ENCODE data around the gene ROCK2.

Gene ROCK2

GRCh38 chr2:11320698-11321492 lies 23.5 kb downstream of the ROCK2 start:
- no peak overlapping the region for H3K4me2 ChIP-seq (ENCODE audit: low read length)
- peaks cover 12% of the 10 kb centered on the region for H3K79me1 ChIP-seq (ENCODE audit: low read length)
- no peak overlapping the region for H2AK5ac ChIP-seq (ENCODE audit: low read length)
- H3K4ac ChIP-seq (ENCODE audit: low read depth, low read length) = no peak overlapping the region
- WGBS (ENCODE audit: extremely low coverage, insufficient coverage, low lambda C conversion rate) = no CpG with 5 or more reads among the region's 17 CpGs
- H3K79me2 ChIP-seq (ENCODE audit: control insufficient read depth, insufficient read depth, low read length) = peaks cover 31% of the 10 kb centered on the region
- H2BK120ac ChIP-seq (ENCODE audit: low read depth, low read length) = no peak overlapping the region
- peaks cover 2% of the 10 kb centered on the region for H3K4me1 ChIP-seq (ENCODE audit: control insufficient read depth, low read depth, low read length)
- H3K18ac ChIP-seq (ENCODE audit: low read length) = no peak overlapping the region
- H3K36me3 ChIP-seq (ENCODE audit: control insufficient read depth, insufficient read depth, low read length) = no peaks in the 10 kb centered on the region
- no peak overlapping the region for H2BK15ac ChIP-seq (replicated peaks; ENCODE audit: low read depth)
- no peak overlapping the region for H3K9ac ChIP-seq (ENCODE audit: low read length)
- no peak overlapping the region for H3K4me3 ChIP-seq (ENCODE audit: low read length)
- no peak overlapping the region for H4K5ac ChIP-seq (ENCODE audit: low read length)
- H3K27ac ChIP-seq (ENCODE audit: low read depth, low read length) = no peak overlapping the region
- H3K56ac ChIP-seq (ENCODE audit: low read length) = no peak overlapping the region
- H2BK5ac ChIP-seq (ENCODE audit: low read length) = no peak overlapping the region
- no peak overlapping the region for H4K8ac ChIP-seq (ENCODE audit: low read depth, low read length)
- H3K27me3 ChIP-seq (ENCODE audit: insufficient read depth, low read length, poor library complexity) = no peaks in the 10 kb centered on the region
- DNase-seq = peak; percentile 57
- H3K23ac ChIP-seq (ENCODE audit: low read length) = no peak overlapping the region

DNA sequence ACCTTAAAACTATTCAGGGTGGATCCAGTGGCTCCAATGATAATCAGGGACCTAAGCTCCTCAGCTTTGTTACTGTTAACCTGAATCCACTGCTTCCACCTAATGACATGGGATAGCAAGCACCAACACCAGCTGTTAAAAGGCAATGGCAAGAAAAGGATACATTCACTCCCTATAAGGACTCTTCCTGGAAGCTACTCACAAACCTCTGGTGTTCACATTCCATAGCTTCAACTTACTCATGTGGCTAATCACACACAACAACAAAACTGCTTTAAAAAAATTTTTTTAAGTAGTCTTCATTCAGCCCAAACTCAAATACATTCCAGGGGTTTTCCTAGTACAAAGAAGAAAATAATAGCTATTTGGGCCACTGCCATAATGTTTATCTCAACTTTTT lies 24.5 kb downstream of the ROCK2 start:
- no peak overlapping the region for H3K27ac ChIP-seq (ENCODE audit: low read depth, low read length)
- no peak overlapping the region for H2AK5ac ChIP-seq (ENCODE audit: low read length)
- H3K18ac ChIP-seq (ENCODE audit: low read length) = no peak overlapping the region
- H3K56ac ChIP-seq (ENCODE audit: low read length) = no peak overlapping the region
- H3K4me2 ChIP-seq (ENCODE audit: low read length) = no peak overlapping the region
- no peak overlapping the region for H4K5ac ChIP-seq (ENCODE audit: low read length)
- peaks cover 2% of the 10 kb centered on the region for H3K4me1 ChIP-seq (ENCODE audit: control insufficient read depth, low read depth, low read length)
- H3K27me3 ChIP-seq (ENCODE audit: insufficient read depth, low read length, poor library complexity) = no peaks in the 10 kb centered on the region
- H3K4ac ChIP-seq (ENCODE audit: low read depth, low read length) = no peak overlapping the region
- no peak overlapping the region for H3K4me3 ChIP-seq (ENCODE audit: low read length)
- H3K36me3 ChIP-seq (ENCODE audit: control insufficient read depth, insufficient read depth, low read length) = no peaks in the 10 kb centered on the region
- no peak overlapping the region for H2BK15ac ChIP-seq (replicated peaks; ENCODE audit: low read depth)
- no peak overlapping the region for H2BK120ac ChIP-seq (ENCODE audit: low read depth, low read length)
- H3K79me2 ChIP-seq (ENCODE audit: control insufficient read depth, insufficient read depth, low read length) = peaks cover 28% of the 10 kb centered on the region
- peaks cover 12% of the 10 kb centered on the region for H3K79me1 ChIP-seq (ENCODE audit: low read length)
- no peak overlapping the region for H3K9ac ChIP-seq (ENCODE audit: low read length)
- no peak overlapping the region for H4K8ac ChIP-seq (ENCODE audit: low read depth, low read length)
- H2BK5ac ChIP-seq (ENCODE audit: low read length) = no peak overlapping the region
- no peak for DNase-seq
- H3K23ac ChIP-seq (ENCODE audit: low read length) = no peak overlapping the region

- no peak for DNase-seq
- no peak overlapping the region for H3K56ac ChIP-seq (ENCODE audit: low read length)
- no peak overlapping the region for H3K4me3 ChIP-seq (ENCODE audit: low read length)
- no peaks in the 10 kb centered on the region for H3K36me3 ChIP-seq (ENCODE audit: control insufficient read depth, insufficient read depth, low read length)
- H4K5ac ChIP-seq (ENCODE audit: low read length) = no peak overlapping the region
- no peak overlapping the region for H3K27ac ChIP-seq (ENCODE audit: low read depth, low read length)
- H2BK120ac ChIP-seq (ENCODE audit: low read depth, low read length) = no peak overlapping the region
- H3K9ac ChIP-seq (ENCODE audit: low read length) = no peak overlapping the region
- no peak overlapping the region for H2BK5ac ChIP-seq (ENCODE audit: low read length)
- no peak overlapping the region for H4K8ac ChIP-seq (ENCODE audit: low read depth, low read length)
- peaks cover 4% of the 10 kb centered on the region for H3K79me1 ChIP-seq (ENCODE audit: low read length)
- peaks cover 3% of the 10 kb centered on the region for H3K4me1 ChIP-seq (ENCODE audit: control insufficient read depth, low read depth, low read length)
- H3K4ac ChIP-seq (ENCODE audit: low read depth, low read length) = no peak overlapping the region
- no peak overlapping the region for H3K18ac ChIP-seq (ENCODE audit: low read length)
- H3K27me3 ChIP-seq (ENCODE audit: insufficient read depth, low read length, poor library complexity) = no peaks in the 10 kb centered on the region
- no peak overlapping the region for H3K4me2 ChIP-seq (ENCODE audit: low read length)
- no peak overlapping the region for H2BK15ac ChIP-seq (replicated peaks; ENCODE audit: low read depth)
- H3K79me2 ChIP-seq (ENCODE audit: control insufficient read depth, insufficient read depth, low read length) = peaks cover 18% of the 10 kb centered on the region
- WGBS (ENCODE audit: extremely low coverage, insufficient coverage, low lambda C conversion rate) = no CpG with 5 or more reads among the region's 1 CpG
- no peak overlapping the region for H2AK5ac ChIP-seq (ENCODE audit: low read length)
- H3K23ac ChIP-seq (ENCODE audit: low read length) = no peak overlapping the region
These were observed 29.2 kb downstream of the ROCK2 start for GRCh38 chr2:11315074-11315705.

GRCh38 chr2:11314487-11314886 lies 29.9 kb downstream of the ROCK2 start:
- Histone ChIP-seq H3K79me1 (ENCODE audit: low read length) (peaks cover 2% of the 10 kb centered on the region), H3K18ac (ENCODE audit: low read length) (no peak overlapping the region), H4K8ac (ENCODE audit: low read depth, low read length) (no peak overlapping the region), H3K4me3 (ENCODE audit: low read length) (no peak overlapping the region), H3K9ac (ENCODE audit: low read length) (no peak overlapping the region), H2BK120ac (ENCODE audit: low read depth, low read length) (no peak overlapping the region), H3K4ac (ENCODE audit: low read depth, low read length) (no peak overlapping the region), H3K79me2 (ENCODE audit: control insufficient read depth, insufficient read depth, low read length) (peaks cover 20% of the 10 kb centered on the region), H3K27me3 (ENCODE audit: insufficient read depth, low read length, poor library complexity) (no peaks in the 10 kb centered on the region), H3K27ac (ENCODE audit: low read depth, low read length) (no peak overlapping the region), H3K4me2 (ENCODE audit: low read length) (no peak overlapping the region), H2BK5ac (ENCODE audit: low read length) (no peak overlapping the region), H3K23ac (ENCODE audit: low read length) (no peak overlapping the region), H2BK15ac (replicated peaks; ENCODE audit: low read depth) (no peak overlapping the region), H4K5ac (ENCODE audit: low read length) (no peak overlapping the region), H2AK5ac (ENCODE audit: low read length) (no peak overlapping the region), H3K56ac (ENCODE audit: low read length) (no peak overlapping the region), H3K4me1 (ENCODE audit: control insufficient read depth, low read depth, low read length) (peaks cover 1% of the 10 kb centered on the region), H3K36me3 (ENCODE audit: control insufficient read depth, insufficient read depth, low read length) (no peaks in the 10 kb centered on the region)
- 100% methylated on average over 1 of the region's 1 CpG for WGBS (ENCODE audit: extremely low coverage, insufficient coverage, low lambda C conversion rate)
- DNase-seq = no peak

DNA sequence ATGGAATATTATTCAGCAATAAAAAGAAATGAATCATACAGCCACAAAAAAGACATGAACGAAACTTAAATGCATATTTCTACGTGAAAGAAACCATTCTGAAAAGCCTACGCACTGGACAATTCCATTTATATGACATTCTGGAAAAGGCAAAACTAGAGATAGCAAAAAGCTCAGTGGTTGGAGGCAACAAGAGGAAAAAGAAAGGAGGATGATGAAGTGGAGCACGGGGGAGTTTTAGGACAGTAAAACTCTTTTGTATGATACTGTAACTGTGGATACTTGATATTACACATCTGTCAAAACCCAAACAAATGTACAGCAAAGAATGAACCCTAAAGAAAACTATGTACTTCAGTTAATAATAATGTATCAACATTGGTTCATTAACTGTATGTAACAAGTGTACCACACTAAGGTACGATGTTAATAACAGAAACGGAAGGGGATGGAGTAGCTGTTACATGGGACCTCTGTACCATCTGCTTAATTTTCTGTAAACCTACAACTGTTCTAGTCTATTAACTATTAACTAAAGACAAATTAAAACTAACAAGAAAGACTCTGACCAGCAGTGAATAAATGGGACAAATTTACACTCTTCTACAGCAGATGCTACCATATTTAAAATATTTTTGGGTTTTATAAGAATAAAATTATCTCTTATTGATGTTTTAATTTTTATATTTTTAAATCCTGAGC lies 31.5 kb downstream of the ROCK2 start:
- Histone ChIP-seq H2BK15ac (replicated peaks; ENCODE audit: low read depth) (no peak overlapping the region), H2BK120ac (ENCODE audit: low read depth, low read length) (no peak overlapping the region), H3K36me3 (ENCODE audit: control insufficient read depth, insufficient read depth, low read length) (no peaks in the 10 kb centered on the region), H3K4me3 (ENCODE audit: low read length) (no peak overlapping the region), H4K8ac (ENCODE audit: low read depth, low read length) (no peak overlapping the region), H3K4ac (ENCODE audit: low read depth, low read length) (no peak overlapping the region), H2BK5ac (ENCODE audit: low read length) (no peak overlapping the region), H3K9ac (ENCODE audit: low read length) (no peak overlapping the region), H3K23ac (ENCODE audit: low read length) (no peak overlapping the region), H3K27me3 (ENCODE audit: insufficient read depth, low read length, poor library complexity) (no peaks in the 10 kb centered on the region), H3K27ac (ENCODE audit: low read depth, low read length) (no peak overlapping the region), H3K4me2 (ENCODE audit: low read length) (no peak overlapping the region), H3K79me2 (ENCODE audit: control insufficient read depth, insufficient read depth, low read length) (peaks cover 28% of the 10 kb centered on the region), H3K18ac (ENCODE audit: low read length) (no peak overlapping the region), H4K5ac (ENCODE audit: low read length) (no peak overlapping the region), H3K56ac (ENCODE audit: low read length) (no peak overlapping the region), H3K4me1 (ENCODE audit: control insufficient read depth, low read depth, low read length) (peaks cover 1% of the 10 kb centered on the region), H2AK5ac (ENCODE audit: low read length) (no peak overlapping the region), H3K79me1 (ENCODE audit: low read length) (peaks cover 3% of the 10 kb centered on the region)
- WGBS (ENCODE audit: extremely low coverage, insufficient coverage, low lambda C conversion rate) = no CpG with 5 or more reads among the region's 6 CpGs
- DNase-seq = no peak

Measured in mesendoderm (in vitro differentiated cells).